Measurements from ENCODE around the gene COLQ.

GRCh38 chr3:15536856-15537255 lies 15.3 kb upstream of the COLQ start:
- TF ChIP-seq POLR2A (IDR thresholded peaks at IDR 0.05) (no peak), CTCF (IDR thresholded peaks at IDR 0.05) (no peak)
